Neural crest cell (in vitro differentiated cells): ENCODE results near the gene LRMDA. TPM values are rescaled to one million over a fixed set of nuclear protein-coding genes. Genes with fewer than 3 reads are reported as not detected.
"Not testable (repeated sequence)": the region's sequence is repeated elsewhere in the genome, so short reads cannot be mapped to it uniquely, and the experiment has no call there.

Source experiments
- DNase-seq: peaks from one replicate; pipeline ENCODE4 v3.0.0; 2021; ENCODE audit warnings: low read depth, mixed read lengths, low spot score
- H3K27ac Mint-ChIP-seq: one replicate; pipeline ENCODE4 v1.8.0; 2021; ENCODE audit warnings: mild to moderate bottlenecking, mixed read lengths; ENCODE audit not compliant: unreplicated experiment
- H3K27me3 Mint-ChIP-seq: 2 replicates; pipeline ENCODE4 v1.8.0; 2021; ENCODE audit warnings: low read depth, mild to moderate bottlenecking, mixed read lengths
- H3K36me3 Mint-ChIP-seq: 2 replicates; pipeline ENCODE4 v1.8.0; 2021; ENCODE audit warnings: low read depth, mild to moderate bottlenecking, mixed read lengths
- H3K4me1 Mint-ChIP-seq: 2 replicates; pipeline ENCODE4 v1.8.0; 2021; ENCODE audit warnings: mixed read lengths
- H3K4me3 Mint-ChIP-seq: one replicate; pipeline ENCODE4 v1.8.0; 2021; ENCODE audit warnings: mild to moderate bottlenecking, mixed read lengths
- H3K9me3 Mint-ChIP-seq: 2 replicates; pipeline ENCODE4 v1.8.0; 2021; ENCODE audit warnings: mixed read lengths
- total RNA-seq: library from RNA; stranded (reverse); gene quantifications from 2 replicates; pipeline ENCODE4 v1.2.1, GENCODE V29; 2021
- TF ChIP-seq, protein P1 (sequence below): fragments of 200-600 bp; sonication (generic); conservative IDR thresholded peaks from 2 replicates; pipeline ENCODE4 v1.5.0; 2021; ENCODE audit warnings: antibody characterized with exemption, mild to moderate bottlenecking

The LRMDA gene
- total RNA-seq, 1 donor from 2014 or later = 3.1 TPM

GRCh38 chr10:76523246-76523645 lies 1091.8 kb downstream of the LRMDA start:
- Mint-ChIP-seq H3K27ac (no peak overlapping the region), H3K36me3 (no peaks in the 10 kb centered on the region), H3K4me1 (no peaks in the 10 kb centered on the region), H3K4me3 (no peak overlapping the region), H3K27me3 (no peaks in the 10 kb centered on the region), H3K9me3 (peaks cover 6% of the 10 kb centered on the region)
- no peak for DNase-seq
- TF ChIP-seq, protein P1, sequence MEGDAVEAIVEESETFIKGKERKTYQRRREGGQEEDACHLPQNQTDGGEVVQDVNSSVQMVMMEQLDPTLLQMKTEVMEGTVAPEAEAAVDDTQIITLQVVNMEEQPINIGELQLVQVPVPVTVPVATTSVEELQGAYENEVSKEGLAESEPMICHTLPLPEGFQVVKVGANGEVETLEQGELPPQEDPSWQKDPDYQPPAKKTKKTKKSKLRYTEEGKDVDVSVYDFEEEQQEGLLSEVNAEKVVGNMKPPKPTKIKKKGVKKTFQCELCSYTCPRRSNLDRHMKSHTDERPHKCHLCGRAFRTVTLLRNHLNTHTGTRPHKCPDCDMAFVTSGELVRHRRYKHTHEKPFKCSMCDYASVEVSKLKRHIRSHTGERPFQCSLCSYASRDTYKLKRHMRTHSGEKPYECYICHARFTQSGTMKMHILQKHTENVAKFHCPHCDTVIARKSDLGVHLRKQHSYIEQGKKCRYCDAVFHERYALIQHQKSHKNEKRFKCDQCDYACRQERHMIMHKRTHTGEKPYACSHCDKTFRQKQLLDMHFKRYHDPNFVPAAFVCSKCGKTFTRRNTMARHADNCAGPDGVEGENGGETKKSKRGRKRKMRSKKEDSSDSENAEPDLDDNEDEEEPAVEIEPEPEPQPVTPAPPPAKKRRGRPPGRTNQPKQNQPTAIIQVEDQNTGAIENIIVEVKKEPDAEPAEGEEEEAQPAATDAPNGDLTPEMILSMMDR = no peak

DNA sequence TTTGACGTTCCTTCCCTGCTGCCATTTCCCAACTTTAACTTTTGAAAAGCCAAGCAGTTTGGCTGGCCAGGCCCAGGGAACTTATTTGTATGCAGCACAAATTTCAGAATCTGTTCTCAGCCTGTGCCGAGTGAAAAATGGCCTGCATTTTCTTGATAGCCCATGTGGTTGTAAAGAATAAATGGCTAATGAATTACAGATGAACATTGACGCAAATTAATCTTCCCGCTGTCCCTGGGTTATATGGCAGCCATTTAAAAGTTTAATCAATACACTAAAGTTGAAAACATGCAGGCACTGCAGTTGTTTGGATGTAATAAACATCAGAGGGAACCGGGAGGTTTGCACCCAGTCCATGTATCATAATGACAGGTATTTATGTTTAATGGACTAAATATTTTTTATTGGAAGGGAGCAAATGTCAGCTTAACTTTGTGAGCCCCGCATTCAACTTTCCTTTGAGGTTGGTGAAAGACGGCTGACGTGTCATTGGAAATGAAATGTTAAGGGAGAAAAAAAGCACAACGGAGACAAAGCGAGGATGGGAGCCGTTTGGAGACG lies 1092.4 kb downstream of the LRMDA start:
- Mint-ChIP-seq H3K4me1 (no peaks in the 10 kb centered on the region), H3K36me3 (no peaks in the 10 kb centered on the region), H3K27me3 (no peaks in the 10 kb centered on the region), H3K4me3 (no peak overlapping the region), H3K9me3 (peaks cover 6% of the 10 kb centered on the region), H3K27ac (no peak overlapping the region)
- no peak for DNase-seq
- TF ChIP-seq, protein P1 = no peak

DNA sequence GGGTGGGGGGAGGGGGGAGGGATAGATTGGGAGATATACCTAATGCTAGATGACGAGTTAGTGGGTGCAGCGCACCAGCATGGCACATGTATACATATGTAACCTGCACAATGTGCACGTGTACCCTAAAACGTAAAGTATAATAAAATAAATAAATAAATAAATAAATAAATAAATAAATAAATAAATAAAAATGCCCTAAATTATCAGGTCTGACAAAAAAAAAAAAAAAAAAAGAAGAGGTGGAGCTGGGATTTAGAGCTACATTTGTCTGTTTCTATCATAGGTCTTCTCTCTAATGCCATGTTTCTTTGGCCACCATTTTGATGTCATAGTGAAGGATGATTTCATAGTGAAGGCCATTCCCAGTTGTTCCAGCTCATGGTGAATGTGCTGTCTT lies 1095.4 kb downstream of the LRMDA start:
- H3K27ac Mint-ChIP-seq, H3K27me3 Mint-ChIP-seq, H3K4me1 Mint-ChIP-seq, DNase-seq, H3K36me3 Mint-ChIP-seq, H3K4me3 Mint-ChIP-seq: not testable (repeated sequence)
- peaks cover 11% of the 10 kb centered on the region for H3K9me3 Mint-ChIP-seq

DNA sequence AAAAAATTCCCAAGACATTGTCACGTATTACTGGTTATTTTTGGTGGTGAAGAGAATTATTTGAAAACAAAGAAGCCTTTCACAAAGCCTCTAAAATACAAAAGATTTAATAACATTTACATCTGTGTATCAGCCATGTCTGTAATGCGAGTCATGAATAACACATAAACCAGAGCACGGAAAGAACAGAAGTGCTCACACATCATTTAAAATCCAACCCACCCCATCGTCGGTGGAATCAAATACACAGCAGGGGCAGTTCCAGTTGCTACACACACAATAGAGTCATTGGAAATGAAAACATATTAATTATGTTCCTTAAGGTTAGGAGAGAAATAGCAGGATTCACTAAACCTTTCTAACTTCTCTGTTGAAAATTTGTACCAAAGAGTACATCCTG lies 1108.9 kb downstream of the LRMDA start:
- TF ChIP-seq, protein P1 = no peak
- no peak overlapping the region for H3K4me3 Mint-ChIP-seq
- H3K9me3 Mint-ChIP-seq = no peaks in the 10 kb centered on the region
- no peaks in the 10 kb centered on the region for H3K36me3 Mint-ChIP-seq
- H3K4me1 Mint-ChIP-seq = peaks cover 18% of the 10 kb centered on the region
- H3K27ac Mint-ChIP-seq = no peak overlapping the region
- DNase-seq = no peak
- H3K27me3 Mint-ChIP-seq = no peaks in the 10 kb centered on the region

DNA sequence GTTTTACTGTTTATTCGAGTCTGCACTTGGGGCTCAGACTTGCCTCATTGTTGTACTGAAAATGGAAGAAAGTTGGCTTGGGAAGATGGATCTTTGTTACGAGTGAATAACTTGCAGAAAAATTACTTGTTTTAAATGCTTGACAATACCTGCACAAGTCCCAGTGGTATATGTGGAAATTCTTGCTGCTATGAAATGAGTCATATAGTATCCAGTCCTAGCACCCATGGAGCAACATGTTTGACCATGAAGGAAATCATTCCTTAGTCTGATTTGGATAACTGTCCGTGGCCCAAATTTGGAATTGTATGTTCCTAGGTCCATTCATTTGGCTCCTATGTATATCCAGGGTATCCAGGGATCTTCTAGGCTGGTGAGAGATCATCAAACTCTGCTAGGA lies 1109.4 kb downstream of the LRMDA start:
- no peaks in the 10 kb centered on the region for H3K27me3 Mint-ChIP-seq

DNA sequence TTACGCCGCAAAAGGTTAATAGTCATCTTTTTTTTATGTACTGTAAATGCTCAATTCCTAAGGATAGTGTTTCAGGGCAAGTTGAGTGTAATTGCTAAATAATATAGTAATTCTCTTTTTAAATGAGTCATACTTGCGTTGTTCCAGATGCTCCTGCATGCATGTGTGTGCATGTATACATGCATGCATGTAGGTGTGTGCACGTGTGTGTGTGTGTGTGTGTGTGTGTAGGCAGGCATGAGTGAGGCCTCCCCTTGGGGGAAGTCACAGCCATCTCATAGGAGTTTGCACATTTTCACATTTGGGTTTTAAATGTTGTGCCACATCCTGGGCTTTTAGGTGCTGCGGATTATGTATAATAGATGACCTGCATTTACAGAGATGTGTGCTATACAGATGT lies 1110.4 kb downstream of the LRMDA start:
- H3K4me3 Mint-ChIP-seq = no peak overlapping the region
- H3K4me1 Mint-ChIP-seq = peaks cover 18% of the 10 kb centered on the region
- no peaks in the 10 kb centered on the region for H3K36me3 Mint-ChIP-seq
- no peak for DNase-seq
- TF ChIP-seq, protein P1 = no peak
- no peak overlapping the region for H3K27ac Mint-ChIP-seq
- no peaks in the 10 kb centered on the region for H3K9me3 Mint-ChIP-seq
- no peaks in the 10 kb centered on the region for H3K27me3 Mint-ChIP-seq

More for the DNA sequence above, 1109.4 kb downstream of the LRMDA start:
- Mint-ChIP-seq H3K27ac (no peak overlapping the region), H3K4me3 (no peak overlapping the region), H3K36me3 (no peaks in the 10 kb centered on the region), H3K4me1 (peaks cover 18% of the 10 kb centered on the region), H3K9me3 (no peaks in the 10 kb centered on the region)
- no peak for DNase-seq
- TF ChIP-seq, protein P1 = no peak
